Measurements from ENCODE around the gene KRT7. TPM values are rescaled to one million over a fixed set of nuclear protein-coding genes. Genes with fewer than 3 reads are reported as not detected.
"Not testable (repeated sequence)": the region's sequence is repeated elsewhere in the genome, so short reads cannot be mapped to it uniquely, and the experiment has no call there.

KRT7 gene
- total RNA-seq, 1 experiment from 2014 or later: 2.3 TPM

DNA sequence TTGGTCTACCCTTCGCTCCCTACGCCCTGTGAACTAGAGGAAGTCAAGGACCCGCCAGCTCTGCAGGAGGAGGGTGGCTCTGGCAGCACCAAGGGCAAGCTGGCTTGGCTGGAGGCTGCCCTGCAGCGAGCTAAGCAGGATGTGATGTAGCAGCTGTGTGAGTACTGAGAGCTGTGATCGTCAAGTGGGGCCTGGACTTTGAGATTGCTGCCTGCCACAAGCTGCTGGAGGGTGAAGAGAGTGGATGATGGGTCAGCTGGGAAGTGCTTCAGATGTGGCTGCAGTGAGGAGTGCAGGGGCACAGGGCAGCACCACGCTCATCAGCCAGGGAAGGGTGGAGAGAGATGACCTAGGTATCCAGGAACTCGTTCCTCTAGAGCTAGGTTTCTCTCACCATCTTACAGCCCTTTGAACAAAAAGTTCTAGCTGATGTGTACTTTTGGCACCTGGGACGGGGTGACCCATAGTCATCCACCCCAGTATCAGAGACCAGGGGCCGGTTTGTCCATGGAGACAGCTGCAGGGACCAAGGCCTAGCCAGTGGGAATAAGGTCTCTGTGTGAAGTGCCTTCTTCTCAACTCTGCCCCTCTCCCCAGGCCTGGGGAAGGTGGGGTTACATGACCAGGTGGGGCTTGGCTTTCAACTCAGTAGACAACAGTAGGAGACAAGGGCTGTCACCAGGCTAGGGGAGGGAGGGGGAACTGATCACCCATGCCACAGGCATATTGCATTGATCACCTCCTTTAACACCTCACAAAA lies 44.6 kb downstream of the KRT7 start:
- no peak for DNase-seq (ENCODE audit: low read depth)

DNA sequence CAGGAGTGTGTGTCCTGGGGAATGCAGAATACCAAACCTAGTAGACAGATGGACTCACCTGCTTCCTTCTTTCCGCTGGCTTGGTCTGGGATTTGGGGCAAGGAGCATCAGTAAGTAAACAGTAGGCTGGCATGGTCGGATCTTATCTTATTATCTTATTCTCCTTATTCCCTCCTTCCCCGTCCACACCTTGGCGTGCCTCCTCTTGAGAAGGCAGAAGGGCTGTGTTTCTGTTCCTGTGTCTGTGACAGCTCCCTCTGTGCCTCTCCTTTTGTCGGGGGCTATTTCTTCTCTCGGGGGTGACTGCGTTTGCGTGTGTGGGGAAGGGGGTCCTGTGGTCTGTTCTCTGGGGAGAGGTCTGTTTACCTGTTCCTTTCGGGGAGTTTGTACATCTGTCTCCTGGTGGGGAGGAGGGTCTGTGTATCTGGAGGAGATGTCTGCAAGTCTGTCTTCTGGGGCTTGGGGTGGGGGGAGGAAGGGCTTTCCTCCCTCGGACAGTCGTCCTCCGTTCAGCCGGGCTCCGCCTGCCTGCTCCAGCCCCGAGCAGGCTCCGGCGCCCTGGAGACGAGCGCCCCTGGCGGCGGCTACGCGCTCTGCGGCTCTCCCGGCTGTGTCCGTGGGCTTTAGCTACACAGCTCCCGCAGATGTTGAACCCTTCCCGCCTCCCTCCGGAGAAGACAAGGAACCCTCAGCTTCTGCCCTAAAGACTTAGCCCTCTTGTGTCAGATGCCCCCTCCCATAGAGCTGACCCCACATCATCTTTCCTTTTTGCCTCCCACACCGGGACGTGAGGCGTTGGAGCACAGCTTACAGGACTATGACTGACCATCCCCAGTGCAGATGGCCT lies 45.8 kb downstream of the KRT7 start:
- DNase-seq (ENCODE audit: low read depth): peak; percentile 48

DNA sequence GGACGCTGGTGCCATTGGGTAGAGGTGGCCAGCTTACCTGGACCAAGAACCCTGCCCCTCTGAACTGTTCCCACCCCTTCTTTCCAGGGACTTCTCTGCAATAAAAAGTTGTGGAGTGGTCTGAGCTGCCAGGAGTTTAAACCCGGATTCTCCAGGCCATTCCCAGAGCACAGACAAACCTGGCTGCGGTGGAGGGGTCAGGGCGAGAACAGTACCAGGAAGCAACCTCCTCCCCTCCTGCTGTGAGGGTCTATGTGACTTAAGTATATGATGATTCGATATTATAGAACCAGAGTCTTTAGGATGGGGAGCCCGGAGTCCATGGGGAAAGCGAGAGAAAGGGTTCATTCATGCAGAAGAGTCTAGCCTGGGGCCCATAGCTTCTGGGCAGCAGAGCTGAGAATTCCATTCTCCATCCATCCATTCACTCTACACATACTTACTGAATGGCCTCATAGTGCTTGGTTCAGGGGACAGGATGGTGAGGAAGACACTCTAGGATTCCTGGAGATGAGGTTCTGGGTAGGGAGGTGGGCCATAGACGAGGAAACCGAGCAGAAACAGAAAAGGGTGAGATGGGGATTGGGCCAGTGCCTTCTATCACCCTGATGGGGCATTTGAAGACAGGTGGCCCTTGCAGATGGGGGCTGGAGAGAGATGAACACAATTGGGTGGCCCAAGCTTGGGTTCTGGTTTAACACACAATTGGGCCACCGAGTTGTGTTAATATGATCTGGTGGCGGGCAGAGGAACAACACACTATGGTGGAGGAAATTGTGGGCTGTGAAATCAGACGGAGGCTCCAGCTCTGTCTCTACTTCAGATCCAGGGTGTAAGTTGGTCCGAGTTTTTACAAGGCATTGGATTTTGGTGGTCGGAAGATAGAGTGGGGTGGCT lies 46.6 kb downstream of the KRT7 start:
- DNase-seq (ENCODE audit: low read depth): peak; percentile 39

- peak; percentile 82 for DNase-seq (ENCODE audit: low read depth)
Measured at GRCh38 chr12:52280319-52280795, 47.3 kb downstream of the KRT7 start.

DNA sequence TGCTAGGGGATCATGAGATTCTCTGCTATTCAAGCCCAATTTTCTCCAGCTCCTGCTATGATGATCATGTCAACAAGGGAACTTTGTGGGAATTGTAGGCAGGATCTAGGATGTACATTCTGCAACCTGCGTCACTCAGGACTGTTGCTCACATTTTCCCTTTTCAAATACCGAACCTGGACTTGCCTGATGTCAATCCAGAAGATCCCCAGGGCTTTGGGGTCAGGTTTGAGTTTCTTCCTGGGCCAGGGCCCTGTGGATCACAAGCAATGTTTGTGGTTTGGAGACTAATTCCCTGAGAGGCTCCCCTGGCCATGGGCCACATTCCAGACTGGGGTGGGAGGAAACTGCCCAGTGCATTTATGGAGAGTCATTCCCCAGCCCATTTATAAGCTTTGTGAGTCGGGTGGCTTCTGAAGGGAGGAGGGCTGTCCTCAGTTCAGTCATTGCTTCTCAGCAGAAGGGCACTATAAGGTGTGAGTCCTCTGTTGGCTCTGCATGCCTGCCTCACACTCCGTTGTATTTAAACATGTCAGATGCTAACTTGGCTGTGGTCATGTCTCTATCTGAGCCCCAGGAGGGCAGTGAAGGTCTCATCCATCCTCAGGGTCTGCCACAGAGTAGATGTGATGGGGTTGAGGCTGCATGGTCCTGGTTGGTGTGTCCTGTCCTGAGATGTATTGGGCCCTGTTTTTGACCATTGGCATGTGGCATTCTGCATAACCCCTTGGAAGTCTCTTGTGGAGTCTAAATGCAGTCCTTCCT lies 47.9 kb downstream of the KRT7 start:
- peak; percentile 95 for DNase-seq (ENCODE audit: low read depth)

GRCh38 chr12:52284562-52285171 lies 51.6 kb downstream of the KRT7 start:
- DNase-seq (ENCODE audit: low read depth): no peak

GRCh38 chr12:52285172-52285745 lies 52.2 kb downstream of the KRT7 start:
- DNase-seq (ENCODE audit: low read depth): peak; percentile 43

- DNase-seq (ENCODE audit: low read depth): no peak
Measured at GRCh38 chr12:52285851-52286530, 52.9 kb downstream of the KRT7 start.

DNA sequence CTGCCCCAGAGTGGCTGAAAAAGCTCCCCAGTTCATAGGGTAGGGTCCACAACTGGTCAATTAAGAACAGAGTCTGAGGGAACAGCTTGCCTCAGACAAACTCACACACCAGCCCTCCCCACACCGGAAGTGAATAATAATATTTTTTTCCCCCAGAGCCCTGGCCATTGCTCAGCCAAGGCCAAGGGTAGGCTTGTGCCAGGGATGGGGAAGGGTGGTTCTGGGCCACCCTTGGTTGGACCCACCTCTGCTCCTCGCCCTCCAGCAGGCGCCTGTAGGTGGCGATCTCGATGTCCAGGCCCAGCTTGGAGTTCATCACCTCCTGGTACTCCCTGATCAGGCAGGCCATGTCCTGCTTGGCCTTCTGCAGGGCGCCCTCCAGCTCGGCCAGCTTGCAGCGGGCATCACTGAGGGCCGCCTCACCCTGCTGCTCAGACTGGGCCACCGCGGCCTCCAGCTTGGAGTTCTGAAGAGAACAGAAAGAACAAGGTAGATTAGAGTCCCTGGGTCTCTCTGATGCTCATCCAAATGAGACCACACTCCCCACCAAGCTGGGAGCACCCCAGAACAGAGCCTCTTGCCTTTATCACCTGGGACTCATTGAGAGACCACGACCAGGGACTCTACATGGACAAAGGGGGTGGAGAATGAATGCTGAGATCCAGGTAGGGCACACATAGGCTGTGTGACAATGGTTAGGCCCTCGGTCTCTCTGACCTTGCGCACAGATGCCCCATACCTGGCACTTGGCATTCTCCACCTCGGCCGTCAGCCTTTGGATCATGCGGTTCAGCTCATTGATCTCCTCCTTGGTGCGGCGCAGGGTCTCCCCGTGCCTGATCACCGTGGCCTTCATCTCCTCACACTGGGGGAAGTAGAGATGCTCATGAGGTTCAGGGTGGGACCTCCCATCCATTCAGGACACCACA lies 54.1 kb downstream of the KRT7 start:
- not testable (repeated sequence) for DNase-seq (ENCODE audit: low read depth)

DNA sequence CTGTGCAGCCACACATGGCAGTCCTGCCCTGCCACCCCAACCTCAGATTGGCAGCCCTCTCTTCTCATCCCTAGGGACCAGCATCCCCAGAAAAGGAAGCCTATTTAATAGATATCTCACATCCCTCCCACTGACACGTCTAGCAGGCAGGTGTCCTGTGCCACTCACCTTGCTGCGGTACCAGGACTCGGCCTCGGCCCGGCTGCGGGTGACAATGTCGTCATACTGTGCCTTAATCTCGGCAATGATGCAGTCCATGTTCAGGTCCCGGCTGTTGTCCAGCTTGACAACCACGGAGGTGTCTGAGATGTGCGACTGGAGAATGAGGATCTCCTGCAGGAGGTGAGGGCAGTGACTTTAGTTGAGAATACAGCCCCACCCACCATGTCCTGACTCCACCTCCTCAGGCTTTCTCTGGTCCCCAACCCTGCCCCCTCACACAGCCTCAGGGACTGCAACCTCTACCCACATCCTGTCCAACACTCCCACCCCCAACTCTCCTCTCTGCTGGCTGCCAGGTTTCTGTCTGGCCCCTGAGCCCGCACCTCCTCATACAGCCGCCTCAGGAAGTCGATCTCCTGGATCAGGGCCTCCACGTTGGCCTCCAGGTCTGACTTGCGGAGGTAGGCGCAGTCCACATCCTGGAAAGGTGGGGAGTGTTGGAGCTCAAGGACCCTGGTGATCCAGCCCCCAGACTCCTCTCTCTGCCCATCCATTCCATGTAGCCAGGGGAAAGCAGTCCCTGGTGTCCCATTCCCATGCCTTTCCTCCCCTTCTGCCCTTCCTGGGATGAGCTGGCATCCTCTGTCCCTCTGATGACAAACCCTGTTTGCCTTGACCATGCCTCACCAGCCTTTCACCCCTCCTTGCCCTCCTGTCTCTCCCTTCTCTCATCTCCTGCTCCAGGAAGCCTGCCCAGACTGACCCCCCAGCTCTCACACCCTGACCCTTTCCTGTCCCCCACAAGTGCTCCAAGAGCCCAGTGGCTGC lies 55.1 kb downstream of the KRT7 start:
- peak; percentile 31 for DNase-seq (ENCODE audit: low read depth)

DNA sequence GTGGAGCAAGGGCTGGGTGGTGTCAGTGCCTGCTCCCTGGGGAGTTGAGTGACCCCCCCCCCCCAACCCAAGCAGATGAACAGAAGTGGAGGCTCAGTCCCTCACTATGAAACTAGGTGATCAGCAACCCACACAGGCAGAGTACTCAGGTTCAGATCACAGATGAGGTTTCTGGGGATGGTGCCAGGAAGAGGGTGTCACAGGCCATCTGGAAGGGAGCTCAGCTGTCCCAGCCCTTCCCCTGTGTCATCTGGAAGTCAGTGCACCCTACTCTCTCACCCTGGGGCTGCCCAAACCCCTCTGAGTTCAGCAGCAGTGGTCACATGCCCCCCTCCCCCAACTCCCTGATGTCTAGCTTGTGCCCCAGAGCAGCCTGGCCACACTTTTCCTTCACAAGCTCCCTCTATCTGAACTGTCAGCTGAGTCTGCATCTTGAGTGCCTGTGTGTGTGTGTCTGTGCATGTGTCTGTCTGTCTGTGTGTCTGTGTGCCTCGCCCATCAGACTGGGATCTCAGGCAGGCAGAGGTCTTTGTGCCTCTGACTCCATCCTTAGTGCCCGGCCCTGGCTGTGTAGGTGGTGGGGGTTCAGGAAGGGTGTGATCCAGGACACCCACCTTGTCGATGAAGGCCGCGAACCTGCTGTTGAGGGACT lies 57.6 kb downstream of the KRT7 start:
- DNase-seq (ENCODE audit: low read depth): not testable (repeated sequence)

DNA sequence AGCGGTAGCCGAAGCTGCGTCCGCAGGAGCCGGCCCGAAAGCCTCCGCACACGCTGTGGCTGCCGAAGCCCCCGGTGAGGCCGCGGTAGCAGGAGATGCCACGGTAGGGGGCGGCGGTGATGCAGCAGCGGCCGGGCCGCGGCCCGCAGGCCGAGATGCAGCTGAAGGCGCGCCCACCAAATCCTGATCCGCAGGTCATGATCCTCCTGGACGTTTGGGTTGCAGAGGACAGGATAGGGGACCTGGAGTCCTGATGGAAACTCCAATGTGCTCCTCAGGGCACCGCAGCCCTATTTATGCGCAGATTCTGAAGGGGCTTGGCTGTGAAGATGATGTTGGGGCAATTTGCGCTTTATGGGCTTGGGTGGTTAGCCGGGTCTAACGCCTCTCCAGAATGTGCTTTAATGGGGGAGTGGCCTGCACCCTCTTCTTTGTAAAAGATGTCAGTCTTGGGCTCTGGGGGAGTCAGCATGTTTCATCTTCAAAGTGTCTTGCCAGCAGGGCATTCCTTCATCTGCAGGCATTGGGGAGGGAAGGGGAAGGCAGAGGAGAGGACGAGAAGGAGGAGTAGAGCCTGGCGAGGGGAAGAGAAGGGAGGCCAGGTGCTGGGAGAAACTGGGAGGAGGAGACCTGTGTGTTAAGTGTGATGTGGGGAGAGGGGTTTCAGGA lies 58.4 kb downstream of the KRT7 start, which contains the start of gene KRT81:
Gene KRT81 (minus strand): TSS at position 268 of the 669 bp plus-strand sequence. CDS start 69 bp downstream, at position 199.
- DNase-seq (ENCODE audit: low read depth): no peak

- DNase-seq (ENCODE audit: low read depth): no peak
Measured at GRCh38 chr12:52293926-52294325, 60.9 kb downstream of the KRT7 start.

GRCh38 chr12:52294803-52295202 lies 61.8 kb downstream of the KRT7 start:
- DNase-seq (ENCODE audit: low read depth): no peak

DNA sequence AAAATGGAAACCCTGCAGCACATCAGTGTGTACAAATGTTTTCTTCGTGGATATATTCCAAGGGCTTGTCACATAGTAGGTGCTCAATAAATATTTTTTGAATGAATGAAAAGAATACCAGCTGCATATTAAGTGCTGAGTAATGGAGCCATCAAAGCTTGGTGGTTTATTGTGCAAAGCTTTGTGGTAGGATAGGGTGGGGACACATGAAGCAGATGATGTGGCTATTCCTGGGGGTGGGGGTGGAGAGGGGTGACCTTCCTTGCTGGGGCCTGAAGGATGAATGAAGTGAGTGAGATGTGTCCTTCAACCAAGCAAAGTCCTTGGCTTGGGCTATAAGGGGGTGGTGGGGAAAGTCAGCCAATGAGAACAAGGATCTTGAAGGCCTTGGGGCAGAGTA lies 62.6 kb downstream of the KRT7 start:
- DNase-seq (ENCODE audit: low read depth): peak; percentile 26

Data from RPMI7951 (cell line).